ENCODE measurements around the gene CTXND1. TPM values are rescaled to one million over a fixed set of nuclear protein-coding genes. Genes with fewer than 3 reads are reported as not detected.

CTXND1 gene
- total RNA-seq, 4 donors from 2014 or later, result 0.33 to 0.80 (median 0.56) TPM

- H3K27ac ChIP-seq (replicated peaks in 1 of 4), result no peak overlapping the region
- WGBS, result 76% methylated on average over 3 of the region's 3 CpGs
- H3K4me1 ChIP-seq, result no peaks in the 10 kb centered on the region
- peaks cover 0 to 15% (median 0%) of the 10 kb centered on the region in 4 donors for H3K27me3 ChIP-seq
- intact Hi-C loops (cut with DNase I), result no loop called here
- no peak overlapping the region for H3K4me3 ChIP-seq
- TF ChIP-seq POLR2AphosphoS5 (IDR thresholded peaks at IDR 0.05), result no peak
- TF ChIP-seq, protein P1, sequence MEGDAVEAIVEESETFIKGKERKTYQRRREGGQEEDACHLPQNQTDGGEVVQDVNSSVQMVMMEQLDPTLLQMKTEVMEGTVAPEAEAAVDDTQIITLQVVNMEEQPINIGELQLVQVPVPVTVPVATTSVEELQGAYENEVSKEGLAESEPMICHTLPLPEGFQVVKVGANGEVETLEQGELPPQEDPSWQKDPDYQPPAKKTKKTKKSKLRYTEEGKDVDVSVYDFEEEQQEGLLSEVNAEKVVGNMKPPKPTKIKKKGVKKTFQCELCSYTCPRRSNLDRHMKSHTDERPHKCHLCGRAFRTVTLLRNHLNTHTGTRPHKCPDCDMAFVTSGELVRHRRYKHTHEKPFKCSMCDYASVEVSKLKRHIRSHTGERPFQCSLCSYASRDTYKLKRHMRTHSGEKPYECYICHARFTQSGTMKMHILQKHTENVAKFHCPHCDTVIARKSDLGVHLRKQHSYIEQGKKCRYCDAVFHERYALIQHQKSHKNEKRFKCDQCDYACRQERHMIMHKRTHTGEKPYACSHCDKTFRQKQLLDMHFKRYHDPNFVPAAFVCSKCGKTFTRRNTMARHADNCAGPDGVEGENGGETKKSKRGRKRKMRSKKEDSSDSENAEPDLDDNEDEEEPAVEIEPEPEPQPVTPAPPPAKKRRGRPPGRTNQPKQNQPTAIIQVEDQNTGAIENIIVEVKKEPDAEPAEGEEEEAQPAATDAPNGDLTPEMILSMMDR (IDR thresholded peaks at IDR 0.05), result no peak
- no peaks in the 10 kb centered on the region for H3K9me3 ChIP-seq
- no peaks in the 10 kb centered on the region for H3K36me3 ChIP-seq
- DNase-seq (ENCODE audit: extremely low spot score), result no peak
Measured at GRCh38 chr15:80283531-80283930, 31.5 kb upstream of the CTXND1 start.

- no peak overlapping the region for H3K27ac ChIP-seq (replicated peaks in 1 of 4)
- H3K4me1 ChIP-seq, result no peaks in the 10 kb centered on the region
- intact Hi-C loops (cut with DNase I), result no loop called here
- H3K9me3 ChIP-seq, result peaks cover 0 to 6% (median 2%) of the 10 kb centered on the region in 4 donors
- no peak for DNase-seq (ENCODE audit: extremely low spot score)
- no peak overlapping the region for H3K4me3 ChIP-seq
- TF ChIP-seq POLR2AphosphoS5 (IDR thresholded peaks at IDR 0.05) (no peak), EP300 (IDR thresholded peaks at IDR 0.05) (no peak), POLR2A (IDR thresholded peaks at IDR 0.05; ENCODE audit: low read depth) (no peak)
- TF ChIP-seq, protein P1 (IDR thresholded peaks at IDR 0.05), result no peak
- no peaks in the 10 kb centered on the region for H3K36me3 ChIP-seq
- WGBS, result 86% methylated on average over 5 of the region's 6 CpGs
- H3K27me3 ChIP-seq, result peaks cover 0 to 16% (median 0%) of the 10 kb centered on the region in 4 donors
Measured at GRCh38 chr15:80277147-80277546, 25.1 kb upstream of the CTXND1 start.

- H3K27me3 ChIP-seq, result peaks cover 0 to 19% (median 0%) of the 10 kb centered on the region in 4 donors
- H3K36me3 ChIP-seq, result no peaks in the 10 kb centered on the region
- no peak overlapping the region for H3K27ac ChIP-seq (replicated peaks in 1 of 4)
- intact Hi-C loops (cut with DNase I), result no loop called here
- no peak for DNase-seq (ENCODE audit: extremely low spot score)
- H3K4me1 ChIP-seq, result no peaks in the 10 kb centered on the region
- WGBS, result 68% methylated on average over 3 of the region's 3 CpGs
- peaks cover 0 to 6% (median 2%) of the 10 kb centered on the region in 4 donors for H3K9me3 ChIP-seq
- TF ChIP-seq EP300 (IDR thresholded peaks at IDR 0.05) (no peak), POLR2AphosphoS5 (IDR thresholded peaks at IDR 0.05) (no peak), POLR2A (IDR thresholded peaks at IDR 0.05; ENCODE audit: low read depth) (no peak)
- TF ChIP-seq, protein P1 (IDR thresholded peaks at IDR 0.05), result no peak
- no peak overlapping the region for H3K4me3 ChIP-seq
Measured at GRCh38 chr15:80275961-80276360, 23.9 kb upstream of the CTXND1 start.

GRCh38 chr15:80274996-80275395 is 23.0 kb upstream of the CTXND1 start:
- intact Hi-C loops (cut with DNase I), result no loop called here
- peaks cover 0 to 6% (median 2%) of the 10 kb centered on the region in 4 donors for H3K9me3 ChIP-seq
- H3K36me3 ChIP-seq, result no peaks in the 10 kb centered on the region
- H3K4me1 ChIP-seq, result no peaks in the 10 kb centered on the region
- WGBS, result 72% methylated on average over 1 of the region's 1 CpG
- H3K27me3 ChIP-seq, result peaks cover 0 to 14% (median 0%) of the 10 kb centered on the region in 4 donors
- no peak overlapping the region for H3K4me3 ChIP-seq
- TF ChIP-seq POLR2AphosphoS5 (IDR thresholded peaks at IDR 0.05), result no peak
- TF ChIP-seq POLR2A (IDR thresholded peaks at IDR 0.05; ENCODE audit: low read depth), result no peak
- TF ChIP-seq EP300 (IDR thresholded peaks at IDR 0.05), result no peak
- TF ChIP-seq, protein P1 (IDR thresholded peaks at IDR 0.05), result no peak
- DNase-seq (ENCODE audit: extremely low spot score), result no peak
- no peak overlapping the region for H3K27ac ChIP-seq (replicated peaks in 1 of 4)

DNA sequence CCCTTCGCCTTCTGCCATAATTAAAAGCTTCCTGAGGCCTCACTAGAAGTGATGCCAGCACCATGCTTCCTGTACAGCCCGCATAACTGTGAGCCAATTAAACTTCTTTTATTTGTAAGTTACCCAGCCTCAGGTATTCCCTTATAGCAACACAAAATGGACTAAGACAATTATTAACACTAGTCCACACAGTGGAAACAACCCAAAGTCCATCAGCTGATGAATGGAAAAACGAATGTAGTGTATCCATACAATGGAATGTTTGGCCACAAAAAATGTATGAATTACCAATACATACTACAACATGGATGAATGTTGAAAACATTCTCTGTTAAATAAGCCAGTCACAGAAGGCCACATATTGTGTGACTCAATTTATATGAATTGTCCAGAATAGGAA is 22.5 kb upstream of the CTXND1 start:
- WGBS, result 87% methylated on average over 3 of the region's 3 CpGs

More for the DNA sequence above, 22.5 kb upstream of the CTXND1 start:
- Histone ChIP-seq H3K4me1 (no peaks in the 10 kb centered on the region), H3K9me3 (peaks cover 0 to 6% (median 2%) of the 10 kb centered on the region in 4 donors), H3K36me3 (no peaks in the 10 kb centered on the region), H3K4me3 (no peak overlapping the region), H3K27ac (replicated peaks in 1 of 4) (no peak overlapping the region), H3K27me3 (peaks cover 0 to 14% (median 0%) of the 10 kb centered on the region in 4 donors)
- intact Hi-C loops (cut with DNase I), result no loop called here
- DNase-seq (ENCODE audit: extremely low spot score), result no peak
- TF ChIP-seq POLR2A (IDR thresholded peaks at IDR 0.05; ENCODE audit: low read depth) (no peak), EP300 (IDR thresholded peaks at IDR 0.05) (no peak), POLR2AphosphoS5 (IDR thresholded peaks at IDR 0.05) (no peak)
- TF ChIP-seq, protein P1 (IDR thresholded peaks at IDR 0.05), result no peak

Measured in esophagus muscularis mucosa (tissue), 4 donors.